HCT116 (cell line): ENCODE measurements around the gene NCAPD3. TPM values are rescaled to one million over a fixed set of nuclear protein-coding genes. Genes with fewer than 3 reads are reported as not detected.

Experiments used
- ATAC-seq: fragments of 200-7000 bp; cut with Tn5 transposase; 2 replicates; pipeline ENCODE4 v1.9.1; 2020; ENCODE audit warnings: mild to moderate bottlenecking, moderate library complexity
- BruUV-seq: library from RNA; stranded (reverse); fragments of 400-500 nt; replicated peaks from 2 replicates; lab custom pipeline; 2021; lab: Mats Ljungman, UMichigan
- CTCF ChIA-PET: fragments of 300-600 bp; sonication (Branson Sonifier 250); formaldehyde crosslinking; loops from one replicate; lab custom pipeline; 2021; ENCODE audit warnings: antibody characterized with exemption; lab: Charles Lee
- POLR2A ChIA-PET: fragments of 300-600, 350-600 bp; sonication (Branson Sonifier 250); formaldehyde crosslinking; loops from one replicate; lab custom pipeline; 2021; ENCODE audit warnings: antibody characterized with exemption; lab: Charles Lee
- RAD21 ChIA-PET, 2 experiments: fragments of 300-600 bp; sonication (Branson Sonifier 250); formaldehyde crosslinking; loops; one replicate each; lab custom pipeline; 2023; ENCODE audit warnings: low total read pairs in 2 of 2; ENCODE audit not compliant: uncharacterized antibody in 2 of 2, unreplicated experiment in 2 of 2, low non-redundant PET in 1 of 2; lab: Charles Lee
- DNase-seq: peaks from one replicate; pipeline ENCODE4 v3.0.0-alpha.2; 2010; ENCODE audit warnings: low read depth, low spot score
- H2AFZ ChIP-seq: fragments of 200-600 bp; shearing (Covaris generic), sonication (generic); 2 replicates; pipeline ENCODE4 v1.6.1; 2017; ENCODE audit warnings: low read depth, mixed run types, mixed read lengths, antibody characterized with exemption, low read length; ENCODE audit not compliant: poor library complexity, severe bottlenecking
- H3K27ac ChIP-seq: 2 replicates; pipeline ENCODE4 v1.5.1; 2012; ENCODE audit warnings: low read depth, low read length
- H3K27me3 ChIP-seq: fragments of 200-600 bp; sonication (generic); 2 replicates; pipeline ENCODE4 v1.6.1; 2016; ENCODE audit warnings: mixed run types, low read length, mixed read lengths; ENCODE audit not compliant: insufficient read depth
- H3K36me3 ChIP-seq, 2 experiments: fragments of 200-500 bp in 1 of 2; fragments of 200-600 bp in 1 of 2; sonication (Bioruptor generic) in 1 of 2; sonication (generic) in 1 of 2; 2 replicates each; pipeline versions ENCODE4 v1.5.1 to v1.6.1; 2014 to 2016; ENCODE audit warnings: low read length in 2 of 2, inconsistent platforms in 1 of 2, mixed read lengths in 1 of 2, mixed run types in 1 of 2; ENCODE audit not compliant: insufficient read depth in 2 of 2, control insufficient read depth in 1 of 2
- H3K4me1 ChIP-seq, 2 experiments: fragments of 200-600 bp in 1 of 2; sonication (generic) in 1 of 2; 2 replicates each; pipeline versions ENCODE4 v1.5.1 to v1.6.1; 2012 to 2017; ENCODE audit warnings: low read length in 2 of 2, inconsistent platforms in 1 of 2, mild to moderate bottlenecking in 1 of 2, mixed read lengths in 1 of 2, mixed run types in 1 of 2, moderate library complexity in 1 of 2; ENCODE audit not compliant: insufficient read depth in 2 of 2, control insufficient read depth in 1 of 2
- H3K4me2 ChIP-seq: fragments of 200-600 bp; sonication (generic); 2 replicates; pipeline ENCODE4 v1.6.1; 2017; ENCODE audit warnings: mixed run types, low read length, mixed read lengths
- H3K4me3 ChIP-seq, 2 experiments: fragments of 200-600 bp in 1 of 2; sonication (generic) in 1 of 2; replicated peaks in 1 of 2; 2 replicates each; pipeline ENCODE4 v1.5.1; 2011 to 2016; ENCODE audit warnings: low read length in 2 of 2, control low read depth in 1 of 2, low read depth in 1 of 2, mild to moderate bottlenecking in 1 of 2, mixed read lengths in 1 of 2, mixed run types in 1 of 2
- H3K79me2 ChIP-seq: fragments of 200-600 bp; sonication (generic); 2 replicates; pipeline ENCODE4 v1.6.1; 2017; ENCODE audit warnings: mild to moderate bottlenecking, mixed run types, low read length, moderate library complexity, mixed read lengths; ENCODE audit not compliant: insufficient read depth
- H3K9ac ChIP-seq: fragments of 200-600 bp; sonication (generic); 2 replicates; pipeline ENCODE4 v1.6.1; 2016; ENCODE audit warnings: low read length, mixed read lengths
- H3K9me2 ChIP-seq: fragments of 200-600 bp; sonication (generic), shearing (Covaris generic); 2 replicates; pipeline ENCODE4 v1.6.1; 2017; ENCODE audit warnings: mixed run types, mild to moderate bottlenecking, moderate library complexity; ENCODE audit not compliant: insufficient read depth
- H3K9me3 ChIP-seq, 2 experiments: fragments of 200-500 bp in 1 of 2; fragments of 200-600 bp in 1 of 2; sonication (Bioruptor generic) in 1 of 2; sonication (generic) in 1 of 2; 2 replicates each; pipeline ENCODE4 v1.6.1; 2014 to 2017; ENCODE audit warnings: low read length in 2 of 2, mixed read lengths in 2 of 2, inconsistent platforms in 1 of 2, low read depth in 1 of 2, mild to moderate bottlenecking in 1 of 2, mixed run types in 1 of 2, moderate library complexity in 1 of 2; ENCODE audit not compliant: control insufficient read depth in 1 of 2, insufficient read depth in 1 of 2
- H4K20me1 ChIP-seq: fragments of 200-600 bp; sonication (generic), shearing (Covaris generic); 2 replicates; pipeline ENCODE4 v1.6.1; 2017; ENCODE audit warnings: mixed run types, mild to moderate bottlenecking, moderate library complexity; ENCODE audit not compliant: insufficient read depth
- ATF3 ChIP-seq: IDR thresholded peaks from 2 replicates; pipeline ENCODE4 v1.6.1; 2012
- CEBPB ChIP-seq: IDR thresholded peaks from 2 replicates; pipeline ENCODE4 v1.6.1; 2012; ENCODE audit warnings: low read depth
- CTCF ChIP-seq, 3 experiments: fragments of 200-600 bp in 1 of 3; sonication (generic) in 1 of 3; IDR thresholded peaks in 2 of 3; conservative IDR thresholded peaks in 1 of 3; 2 replicates each; pipeline ENCODE4 v1.5.1; 2012 to 2017; ENCODE audit warnings: low read depth in 2 of 3, low read length in 2 of 3, antibody characterized with exemption in 1 of 3, borderline replicate concordance in 1 of 3, control low read depth in 1 of 3, mild to moderate bottlenecking in 1 of 3, mixed read lengths in 1 of 3, mixed run types in 1 of 3, moderate library complexity in 1 of 3; ENCODE audit not compliant: insufficient read depth in 1 of 3
- EZH2phosphoT487 ChIP-seq: fragments of 200-600 bp; IDR thresholded peaks from 2 replicates; pipeline ENCODE4 v1.6.1; 2018; ENCODE audit warnings: antibody characterized with exemption, borderline replicate concordance
- MAX ChIP-seq: IDR thresholded peaks from 2 replicates; pipeline ENCODE4 v1.6.1; 2012
- POLR2AphosphoS5 ChIP-seq: IDR thresholded peaks from 2 replicates; pipeline ENCODE4 v1.6.1; 2011; ENCODE audit warnings: mild to moderate bottlenecking, low read depth, low read length, moderate library complexity
- RAD21 ChIP-seq: IDR thresholded peaks from 2 replicates; pipeline ENCODE4 v1.6.1; 2012; ENCODE audit warnings: low read depth, mild to moderate bottlenecking
- SIN3A ChIP-seq: IDR thresholded peaks from 2 replicates; pipeline ENCODE4 v1.6.1; 2012; ENCODE audit warnings: low read depth
- YY1 ChIP-seq: IDR thresholded peaks from 2 replicates; pipeline ENCODE4 v1.6.1; 2011; ENCODE audit warnings: low read length, low read depth, moderate library complexity, mild to moderate bottlenecking; ENCODE audit not compliant: insufficient replicate concordance; ENCODE audit errors: extremely low read depth
- ZFX ChIP-seq: fragments of 450-650 bp; IDR thresholded peaks from 2 replicates; pipeline ENCODE4 v1.6.1; 2017
- intact Hi-C: fragments of 100-400 bp; cut with micrococcal nuclease; formaldehyde crosslinking; loops from 2 replicates; pipeline ENCODE4 v1.10.0; 2022
- total RNA-seq: library from RNA; stranded (reverse); gene quantifications from one replicate; pipeline ENCODE4 v1.2.1, GENCODE V29; 2021; ENCODE audit not compliant: unreplicated experiment

Gene NCAPD3
- total RNA-seq, 1 experiment from 2014 or later, result 71.0 TPM

- Histone ChIP-seq H2AFZ (no peak overlapping the region), H3K4me1 (no peaks in the 10 kb centered on the region), H3K9me2 (no peaks in the 10 kb centered on the region), H3K27ac (no peak overlapping the region), H3K9me3 (no peaks in the 10 kb centered on the region), H4K20me1 (no peaks in the 10 kb centered on the region), H3K27me3 (no peaks in the 10 kb centered on the region), H3K9ac (no peak overlapping the region), H3K36me3 (peaks cover 2 to 4% of the 10 kb centered on the region in 2 experiments; a peak in 2 of 4 replicates), H3K4me2 (no peak overlapping the region), H3K4me3 (no peak overlapping the region), H3K79me2 (no peaks in the 10 kb centered on the region)
- ChIA-PET POLR2A (no interaction called here), CTCF (no interaction called here), RAD21 (no interaction called here)
- no TSS peak for BruUV-seq
- intact Hi-C loops, result no loop called here
- ATAC-seq, result no peak
- no peak for DNase-seq
- TF ChIP-seq YY1, result no peak
- TF ChIP-seq POLR2AphosphoS5, result no peak
- TF ChIP-seq CTCF (IDR thresholded peaks at IDR 0.05 in 2 of 3, conservative IDR thresholded peaks at IDR 0.05 in 1 of 3; ENCODE audit: borderline replicate concordance in 1 of 3, insufficient read depth in 1 of 3, low read depth in 2 of 3, low read length in 2 of 3), result no peak
- no peak for TF ChIP-seq RAD21
- no peak for TF ChIP-seq EZH2phosphoT487
- no peak for TF ChIP-seq MAX
- no peak for TF ChIP-seq ZFX
- TF ChIP-seq CEBPB, result no peak
- TF ChIP-seq SIN3A, result no peak
- TF ChIP-seq ATF3, result no peak
Observed at GRCh38 chr11:134266841-134267251, 43.1 kb upstream of the NCAPD3 start.
